Subcutaneous abdominal adipose tissue (tissue), 5 donors: ENCODE data around the gene IGSF21.
"Not testable (repeated sequence)": the region's sequence is repeated elsewhere in the genome, so short reads cannot be mapped to it uniquely, and the experiment has no call there.

Experiments used
- H3K27ac ChIP-seq: one replicate; pipeline ENCODE4 v1.7.0; 2013; ENCODE audit warnings: low read depth, mild to moderate bottlenecking, inconsistent platforms, low read length, moderate library complexity
- H3K27me3 ChIP-seq, 5 donors: one replicate each; pipeline ENCODE4 v1.7.0; 2013; ENCODE audit warnings: low read length in 5 of 5, inconsistent platforms in 1 of 5; ENCODE audit not compliant: control insufficient read depth in 5 of 5, insufficient read depth in 4 of 5
- H3K36me3 ChIP-seq, 5 donors: one replicate each; pipeline ENCODE4 v1.7.0; 2013; ENCODE audit warnings: low read length in 5 of 5; ENCODE audit not compliant: control insufficient read depth in 5 of 5, insufficient read depth in 5 of 5
- H3K4me1 ChIP-seq, 5 donors: one replicate each; pipeline ENCODE4 v1.7.0; 2013; ENCODE audit warnings: low read length in 5 of 5, mild to moderate bottlenecking in 3 of 5, moderate library complexity in 1 of 5; ENCODE audit not compliant: control insufficient read depth in 5 of 5, insufficient read depth in 5 of 5
- H3K4me3 ChIP-seq, 5 donors: one replicate each; pipeline ENCODE4 v1.7.0; 2013; ENCODE audit warnings: low read length in 5 of 5, low read depth in 1 of 5
- H3K9ac ChIP-seq, 5 donors: one replicate each; pipeline ENCODE4 v1.7.0; 2013; ENCODE audit warnings: low read length in 5 of 5, mild to moderate bottlenecking in 4 of 5, moderate library complexity in 3 of 5
- H3K9me3 ChIP-seq, 5 donors: one replicate each; pipeline ENCODE4 v1.7.0; 2013; ENCODE audit warnings: low read length in 5 of 5; ENCODE audit not compliant: control insufficient read depth in 5 of 5
- donor health status: healthy.
- donor health status: healthy.
- donor health status: healthy.
- donor health status: healthy.
- donor health status: healthy.

IGSF21 gene

DNA sequence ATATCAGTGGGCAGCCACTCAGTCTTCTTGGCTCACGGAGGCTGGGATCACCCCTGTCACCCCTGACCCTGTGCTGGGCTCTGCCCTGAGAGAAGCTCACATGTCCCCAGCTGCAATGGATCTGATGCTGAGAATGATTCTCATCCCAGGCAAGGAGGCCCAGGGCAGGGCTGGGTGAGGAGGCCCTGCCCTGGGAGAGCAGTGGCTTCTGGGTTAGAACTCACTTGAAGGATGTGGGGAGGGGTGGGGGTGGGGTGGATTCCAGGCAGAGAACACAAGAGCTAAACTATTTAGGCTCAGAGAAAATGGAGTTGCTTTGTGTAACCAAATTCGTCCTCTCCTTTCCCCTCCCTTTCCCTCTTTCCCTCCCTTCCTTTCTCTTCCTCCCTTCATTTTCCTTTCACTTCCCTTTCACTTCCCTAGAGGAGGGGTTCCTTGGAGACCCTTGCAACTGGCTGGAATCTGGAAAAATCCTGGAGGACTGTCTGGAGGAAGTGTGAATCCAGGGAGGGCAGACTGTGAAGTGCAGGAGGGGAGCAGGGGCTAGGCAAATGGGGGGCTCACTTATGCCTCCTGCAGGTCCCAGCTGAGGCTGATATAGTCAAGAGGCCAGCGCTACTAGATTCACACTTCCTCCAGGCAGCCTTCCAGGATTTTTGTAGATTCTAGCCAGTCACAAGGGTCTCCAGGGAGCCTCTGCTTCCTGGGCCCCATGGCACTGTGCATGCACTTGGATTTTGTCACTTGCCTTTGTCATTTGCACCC, 47.0 kb downstream of the IGSF21 start:
- H3K4me3 ChIP-seq, result no peak overlapping the region
- H3K9me3 ChIP-seq, result no peaks in the 10 kb centered on the region
- no peak overlapping the region for H3K9ac ChIP-seq
- no peaks in the 10 kb centered on the region for H3K36me3 ChIP-seq
- H3K4me1 ChIP-seq, result no peaks in the 10 kb centered on the region
- peaks cover 12 to 27% (median 18%) of the 10 kb centered on the region in 5 donors for H3K27me3 ChIP-seq
- H3K27ac ChIP-seq, result no peak overlapping the region

DNA sequence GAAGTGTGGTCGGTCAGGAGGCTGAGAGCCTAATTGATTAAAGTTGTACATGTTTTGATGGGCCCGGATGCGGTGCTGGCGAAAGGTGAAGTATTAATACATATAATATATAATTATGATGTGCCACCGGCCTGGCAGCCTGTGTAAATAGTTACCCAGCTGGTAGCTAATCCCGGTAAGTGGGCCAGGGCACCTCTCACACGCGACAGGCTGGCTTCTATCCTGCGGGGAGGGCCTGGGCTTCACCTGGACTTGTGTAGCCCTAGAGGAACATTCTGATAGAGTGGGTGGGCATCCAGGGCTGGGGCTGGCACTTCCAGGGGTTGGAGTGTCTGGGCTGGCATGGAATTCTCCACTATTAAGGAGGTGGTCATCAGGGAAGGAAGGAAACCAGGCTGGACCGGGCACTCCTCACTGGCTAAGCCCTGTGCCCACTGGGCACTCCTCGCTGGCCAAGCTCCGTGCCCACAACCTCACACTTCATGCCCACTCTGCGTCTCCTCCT, 48.3 kb downstream of the IGSF21 start:
- H3K4me3 ChIP-seq, result no peak overlapping the region
- no peaks in the 10 kb centered on the region for H3K36me3 ChIP-seq
- no peak overlapping the region for H3K27ac ChIP-seq
- H3K9me3 ChIP-seq, result peaks cover 0 to 2% (median 0%) of the 10 kb centered on the region in 5 donors
- H3K9ac ChIP-seq, result no peak overlapping the region
- peaks cover 0 to 12% (median 3%) of the 10 kb centered on the region in 5 donors for H3K4me1 ChIP-seq
- peaks cover 12 to 27% (median 18%) of the 10 kb centered on the region in 5 donors for H3K27me3 ChIP-seq

DNA sequence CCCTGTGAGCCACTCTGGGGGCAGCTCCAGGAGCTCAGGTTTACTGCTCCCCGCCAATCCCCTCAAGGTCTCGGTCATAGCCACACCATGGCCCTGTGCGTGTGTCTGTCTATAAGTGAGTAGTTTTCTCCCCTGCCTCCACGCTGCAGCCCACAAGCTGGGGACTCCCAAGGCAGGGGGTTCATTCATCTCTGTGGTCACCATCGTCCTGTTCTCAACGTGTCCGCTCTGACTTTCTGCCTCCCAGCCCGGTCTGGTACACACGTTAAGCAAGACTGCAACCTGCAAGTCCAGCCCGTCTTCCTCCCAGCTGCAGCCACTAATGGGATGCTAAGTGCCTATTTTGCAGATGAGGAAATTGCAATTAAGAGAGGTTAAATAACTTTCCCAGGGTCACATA, 49.8 kb downstream of the IGSF21 start:
- no peak overlapping the region for H3K27ac ChIP-seq
- peaks cover 0 to 22% (median 8%) of the 10 kb centered on the region in 5 donors for H3K4me1 ChIP-seq
- peaks cover 0 to 2% (median 0%) of the 10 kb centered on the region in 5 donors for H3K9me3 ChIP-seq
- H3K27me3 ChIP-seq, result peaks cover 12 to 31% (median 17%) of the 10 kb centered on the region in 5 donors
- no peaks in the 10 kb centered on the region for H3K36me3 ChIP-seq
- H3K9ac ChIP-seq, result no peak overlapping the region
- no peak overlapping the region for H3K4me3 ChIP-seq

DNA sequence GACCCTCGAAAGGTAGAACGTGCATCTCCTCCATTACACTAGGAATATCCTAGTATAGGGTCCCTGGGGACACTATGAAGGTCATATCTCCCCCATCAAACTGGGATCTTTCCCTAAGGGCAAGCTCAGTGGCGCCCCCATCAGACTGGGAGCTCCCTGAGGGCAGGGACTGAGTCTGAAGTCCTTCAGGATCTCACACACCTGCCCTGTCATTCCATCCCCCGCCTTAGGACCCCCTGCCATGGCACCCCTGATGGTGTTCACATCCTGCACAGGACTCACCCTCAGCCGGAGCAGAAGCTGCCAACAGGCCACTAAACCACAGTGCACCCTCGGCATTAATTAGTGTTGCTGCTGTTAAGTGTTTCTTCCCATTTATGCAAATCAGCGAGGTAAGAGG, 50.4 kb downstream of the IGSF21 start:
- Histone ChIP-seq H3K9ac (no peak overlapping the region), H3K4me1 (peaks cover 0 to 22% (median 8%) of the 10 kb centered on the region in 5 donors), H3K36me3 (no peaks in the 10 kb centered on the region), H3K4me3 (no peak overlapping the region), H3K27me3 (peaks cover 11 to 26% (median 16%) of the 10 kb centered on the region in 5 donors), H3K9me3 (peaks cover 0 to 2% (median 0%) of the 10 kb centered on the region in 5 donors), H3K27ac (no peak overlapping the region)

DNA sequence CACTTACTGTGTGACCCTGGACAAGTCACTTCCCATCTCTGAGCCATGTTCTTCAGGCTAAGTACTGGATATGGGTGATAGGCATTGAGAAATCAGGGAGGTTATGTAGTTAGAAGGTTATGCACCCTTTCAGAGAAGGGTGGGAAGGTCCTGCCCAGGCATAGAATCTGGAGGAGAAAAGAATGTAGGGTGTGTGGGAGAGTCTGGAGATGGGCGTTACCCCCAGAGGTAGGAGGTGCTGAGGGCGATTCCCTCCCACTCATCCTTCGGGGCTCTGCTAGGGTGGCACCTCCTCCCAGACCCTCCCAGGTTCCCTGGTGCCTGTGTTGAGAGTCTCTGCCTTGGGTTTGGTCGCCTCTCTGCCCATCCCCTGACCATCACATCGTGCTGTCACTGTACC, 51.1 kb downstream of the IGSF21 start:
- Histone ChIP-seq H3K36me3 (no peaks in the 10 kb centered on the region), H3K4me1 (peaks cover 0 to 22% (median 8%) of the 10 kb centered on the region in 5 donors), H3K27me3 (peaks cover 8 to 23% (median 12%) of the 10 kb centered on the region in 5 donors), H3K9me3 (peaks cover 0 to 2% (median 0%) of the 10 kb centered on the region in 5 donors), H3K27ac (no peak overlapping the region), H3K4me3 (no peak overlapping the region), H3K9ac (no peak overlapping the region)

DNA sequence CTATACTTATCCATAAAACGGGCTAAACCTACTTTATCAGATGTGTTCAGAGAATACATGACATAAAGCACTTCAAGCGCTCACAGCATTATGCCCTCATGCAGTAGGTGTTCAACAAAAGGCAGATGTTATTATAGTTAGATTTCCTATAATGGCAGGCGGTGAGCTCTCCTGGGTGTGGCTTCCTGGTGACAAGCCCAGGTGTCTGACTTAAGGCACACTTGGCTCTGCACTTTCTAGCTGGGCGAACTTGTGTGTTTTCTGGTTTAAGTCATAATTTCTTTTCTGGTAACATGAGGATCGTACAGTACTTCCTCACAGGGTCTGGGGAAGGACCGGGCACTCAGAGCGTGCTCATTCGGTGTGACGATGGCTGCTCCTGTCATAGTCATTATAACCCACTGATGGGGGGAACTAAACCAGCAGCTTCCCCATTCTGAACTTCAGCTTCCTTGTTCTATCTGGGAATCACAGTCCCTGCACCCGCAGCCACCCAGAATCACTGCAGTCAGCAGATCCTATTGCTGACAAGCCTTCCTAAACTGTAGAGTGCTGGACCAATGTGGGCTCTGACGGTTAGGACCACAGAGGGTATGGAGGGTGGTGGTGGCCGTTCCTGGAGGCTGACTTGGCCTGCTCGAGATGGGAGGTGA, 52.8 kb downstream of the IGSF21 start:
- Histone ChIP-seq H3K4me3 (no peak overlapping the region), H3K9me3 (peaks cover 0 to 2% (median 0%) of the 10 kb centered on the region in 5 donors), H3K9ac (no peak overlapping the region), H3K4me1 (peaks cover 0 to 27% (median 8%) of the 10 kb centered on the region in 5 donors), H3K27me3 (peaks cover 5 to 27% (median 11%) of the 10 kb centered on the region in 5 donors), H3K36me3 (no peaks in the 10 kb centered on the region), H3K27ac (no peak overlapping the region)

DNA sequence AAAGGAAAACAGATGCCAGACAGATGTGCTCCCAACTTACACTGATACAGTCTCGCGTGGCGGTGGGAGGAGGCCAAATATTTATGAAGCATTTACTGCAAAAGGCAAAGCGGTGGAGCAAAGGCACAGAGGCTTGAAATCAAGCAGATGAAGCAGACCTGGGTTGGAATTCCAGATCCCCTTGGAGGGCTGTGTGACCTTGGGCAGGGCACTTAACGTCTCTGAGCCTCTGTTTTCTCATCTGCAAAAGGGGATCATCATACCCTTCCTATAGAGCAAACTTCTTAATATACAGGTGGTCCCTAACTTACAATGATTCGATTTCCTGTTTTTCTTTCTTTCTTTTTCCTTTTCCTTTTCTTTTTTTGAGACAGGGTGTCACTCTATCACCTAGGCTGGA, 54.1 kb downstream of the IGSF21 start:
- Histone ChIP-seq H3K27me3 (peaks cover 4 to 24% (median 8%) of the 10 kb centered on the region in 5 donors), H3K9me3 (peaks cover 0 to 2% (median 0%) of the 10 kb centered on the region in 5 donors), H3K9ac (no peak overlapping the region), H3K36me3 (no peaks in the 10 kb centered on the region), H3K4me1 (peaks cover 0 to 34% (median 8%) of the 10 kb centered on the region in 5 donors), H3K4me3 (no peak overlapping the region), H3K27ac (no peak overlapping the region)

DNA sequence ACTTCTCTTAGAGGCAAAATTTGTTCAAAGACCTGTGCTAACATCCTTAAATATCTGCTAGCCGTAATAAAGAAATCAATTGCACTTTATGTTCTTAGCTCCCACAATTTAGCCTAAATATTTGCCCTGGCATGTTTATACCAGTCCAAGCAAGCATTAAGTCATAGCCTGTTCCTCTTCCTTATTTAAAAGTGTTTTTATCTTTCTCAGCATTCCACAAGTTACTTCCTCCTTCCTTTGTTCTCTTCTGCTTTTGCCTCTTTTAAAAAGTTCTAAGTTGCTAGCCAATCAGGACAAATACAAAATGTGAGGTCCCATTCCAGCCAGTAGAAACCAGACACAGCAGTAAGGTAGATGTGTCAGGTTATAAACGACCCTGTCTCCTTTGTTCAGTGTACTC, 58.0 kb downstream of the IGSF21 start:
- peaks cover 10 to 23% (median 13%) of the 10 kb centered on the region in 5 donors for H3K27me3 ChIP-seq
- H3K36me3 ChIP-seq, H3K9me3 ChIP-seq, H3K4me3 ChIP-seq, H3K27ac ChIP-seq, H3K9ac ChIP-seq: not testable (repeated sequence)
- H3K4me1 ChIP-seq, result peaks cover 0 to 25% (median 7%) of the 10 kb centered on the region in 5 donors

DNA sequence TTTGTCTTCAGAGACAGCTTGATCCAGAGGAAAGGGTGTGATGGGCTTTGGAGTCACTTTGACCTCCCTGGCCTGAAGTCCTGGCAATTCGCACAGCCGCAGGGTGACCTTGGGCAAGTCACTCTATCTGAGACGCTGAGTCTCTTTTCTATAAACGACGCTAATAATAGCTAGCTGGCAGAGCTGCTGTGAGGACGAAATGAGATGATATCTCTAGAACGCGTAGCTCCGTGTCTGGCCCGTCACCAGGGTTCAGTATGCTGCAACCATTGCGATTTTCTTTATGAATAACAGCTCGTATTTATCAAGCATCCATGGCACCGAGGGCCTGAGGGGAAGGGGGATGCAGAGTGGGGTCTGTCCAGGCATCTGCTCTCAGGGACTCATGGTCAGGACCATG, 58.7 kb downstream of the IGSF21 start:
- no peak overlapping the region for H3K9ac ChIP-seq
- peaks cover 0 to 18% (median 5%) of the 10 kb centered on the region in 5 donors for H3K4me1 ChIP-seq
- H3K27ac ChIP-seq, result no peak overlapping the region
- H3K27me3 ChIP-seq, result peaks cover 11 to 25% (median 14%) of the 10 kb centered on the region in 5 donors
- no peaks in the 10 kb centered on the region for H3K36me3 ChIP-seq
- H3K9me3 ChIP-seq, result no peaks in the 10 kb centered on the region
- no peak overlapping the region for H3K4me3 ChIP-seq

DNA sequence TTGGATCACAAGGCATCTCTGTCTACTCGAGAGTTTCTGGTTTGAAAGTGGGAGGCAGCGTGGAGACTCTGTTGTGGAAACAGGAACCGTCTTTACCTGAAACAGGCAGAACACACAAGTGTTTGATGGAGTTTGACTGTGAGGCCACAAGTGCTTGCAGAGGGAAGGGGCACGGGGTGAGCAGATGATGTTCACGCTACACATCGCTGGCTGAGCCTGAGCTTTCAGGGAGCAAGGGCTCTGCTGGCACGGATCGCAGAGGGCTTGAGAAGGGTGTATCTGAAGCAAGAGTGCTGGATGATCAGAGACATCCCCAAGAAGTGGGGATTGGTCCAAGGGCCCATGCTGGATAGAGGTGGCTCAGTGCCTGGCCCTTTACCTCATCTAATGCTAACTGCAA, 59.3 kb downstream of the IGSF21 start:
- no peak overlapping the region for H3K27ac ChIP-seq
- peaks cover 11 to 25% (median 17%) of the 10 kb centered on the region in 5 donors for H3K27me3 ChIP-seq
- no peak overlapping the region for H3K4me3 ChIP-seq
- no peaks in the 10 kb centered on the region for H3K9me3 ChIP-seq
- no peak overlapping the region for H3K9ac ChIP-seq
- no peaks in the 10 kb centered on the region for H3K36me3 ChIP-seq
- peaks cover 0 to 14% (median 5%) of the 10 kb centered on the region in 5 donors for H3K4me1 ChIP-seq
